Activated CD4-positive, alpha-beta memory T cell treated with anti-CD3 and anti-CD28 coated beads for 36 hours (primary cell): ENCODE results near the gene CDH23. TPM values are rescaled to one million over a fixed set of nuclear protein-coding genes. Genes with fewer than 3 reads are reported as not detected.

Experiments used
- CTCF ChIA-PET: fragments of 350-600 bp; sonication (Branson Sonifier 250); formaldehyde crosslinking; loops from one replicate; lab custom pipeline; 2021; ENCODE audit warnings: antibody characterized with exemption, inconsistent platforms; lab: Charles Lee
- POLR2A ChIA-PET: fragments of 350-600 bp; sonication (Branson Sonifier 250); formaldehyde crosslinking; loops from one replicate; lab custom pipeline; 2021; ENCODE audit warnings: antibody characterized with exemption; lab: Charles Lee
- DNase-seq: peaks from one replicate; pipeline ENCODE4 v3.0.0-alpha.2; 2020
- H3K27ac Mint-ChIP-seq: one replicate; pipeline ENCODE4 v1.8.0; 2021; ENCODE audit warnings: mixed read lengths
- H3K27me3 Mint-ChIP-seq: one replicate; pipeline ENCODE4 v1.8.0; 2021; ENCODE audit warnings: mixed read lengths
- H3K36me3 Mint-ChIP-seq: one replicate; pipeline ENCODE4 v1.8.0; 2021; ENCODE audit warnings: mixed read lengths
- H3K4me1 Mint-ChIP-seq: one replicate; pipeline ENCODE4 v1.8.0; 2021; ENCODE audit warnings: low read depth, mixed read lengths
- H3K4me3 Mint-ChIP-seq: one replicate; pipeline ENCODE4 v1.8.0; 2021; ENCODE audit warnings: mild to moderate bottlenecking, mixed read lengths
- H3K9me3 Mint-ChIP-seq: one replicate; pipeline ENCODE4 v1.8.0; 2021; ENCODE audit warnings: mixed read lengths
- intact Hi-C: fragments of 100-400 bp; cut with micrococcal nuclease; formaldehyde crosslinking; loops from one replicate; pipeline ENCODE4 v1.15.1; 2023
- total RNA-seq, 2 experiments: library from RNA; stranded (reverse); gene quantifications; one replicate each; pipeline ENCODE4 v1.2.3, GENCODE V29; 2021

Gene CDH23
- total RNA-seq, 2 experiments from 2014 or later, result 2.6 TPM

DNA sequence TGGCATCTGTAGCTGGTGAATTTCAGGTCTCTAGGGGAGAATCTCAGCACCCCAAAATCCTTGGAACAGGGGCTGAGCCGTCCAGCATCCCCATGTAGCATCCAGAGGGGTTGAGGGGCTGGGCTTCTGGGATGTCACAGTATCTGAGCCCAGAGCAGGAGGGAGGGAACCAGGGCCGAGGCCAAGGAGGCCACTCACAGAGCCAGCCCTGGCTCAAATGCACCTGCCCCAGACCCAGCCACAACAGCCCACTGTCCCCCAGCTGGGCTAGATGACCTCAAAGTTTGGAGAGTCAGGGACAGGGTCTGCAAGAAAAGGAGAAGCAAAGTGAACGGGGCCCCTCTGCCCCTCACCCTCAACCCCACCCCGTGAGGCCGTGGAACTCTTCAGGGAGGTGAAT is 354.3 kb downstream of the CDH23 start:
- POLR2A ChIA-PET, result no interaction called here
- Mint-ChIP-seq H3K4me3 (no peak overlapping the region), H3K4me1 (peaks cover 95% of the 10 kb centered on the region), H3K27me3 (no peaks in the 10 kb centered on the region), H3K9me3 (no peaks in the 10 kb centered on the region), H3K36me3 (peaks cover 49% of the 10 kb centered on the region), H3K27ac (peak overlapping the region; percentile 98)
- DNase-seq, result no peak
- intact Hi-C loops, result no loop called here
- CTCF ChIA-PET, result interaction anchor here (0.9 kb wide), 1 partner anchor 23 kb away, joined by 4 read pairs; the partner anchor contains the start of gene VSIR

DNA sequence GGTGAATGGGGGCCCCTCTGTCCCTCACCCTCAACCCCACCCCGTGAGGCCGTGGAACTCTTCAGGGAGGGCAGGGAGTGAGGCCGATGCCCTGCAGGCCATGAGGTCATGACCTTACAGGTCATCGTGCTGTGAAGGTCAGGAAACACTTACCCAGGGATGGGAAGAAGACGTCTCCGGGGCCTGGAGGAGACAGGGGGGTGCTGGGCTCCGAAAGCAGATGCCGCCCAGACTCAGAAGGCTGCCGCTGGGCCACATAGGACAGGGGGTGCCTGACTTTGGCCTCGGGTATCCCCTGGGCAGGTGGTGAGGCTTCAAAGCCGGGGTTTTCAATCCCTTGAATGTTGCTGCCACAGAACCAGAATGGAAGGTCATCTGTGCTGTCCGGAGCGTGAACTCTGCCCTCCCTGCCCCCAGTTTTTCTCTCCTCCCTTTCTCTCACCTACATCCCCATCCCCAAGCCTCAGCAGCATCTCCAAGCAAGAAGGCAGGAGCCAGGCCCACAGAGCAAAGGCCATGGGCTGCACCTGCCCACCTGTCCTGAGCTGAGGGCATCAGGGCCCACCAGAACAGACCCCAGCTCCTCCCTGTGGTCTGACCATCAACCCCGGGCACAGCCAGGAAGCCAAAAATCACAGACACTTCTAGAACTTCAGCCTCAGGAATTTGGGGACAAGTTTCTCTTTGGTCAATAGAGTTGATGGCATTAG is 354.9 kb downstream of the CDH23 start:
- no peaks in the 10 kb centered on the region for H3K27me3 Mint-ChIP-seq
- no peak for DNase-seq

DNA sequence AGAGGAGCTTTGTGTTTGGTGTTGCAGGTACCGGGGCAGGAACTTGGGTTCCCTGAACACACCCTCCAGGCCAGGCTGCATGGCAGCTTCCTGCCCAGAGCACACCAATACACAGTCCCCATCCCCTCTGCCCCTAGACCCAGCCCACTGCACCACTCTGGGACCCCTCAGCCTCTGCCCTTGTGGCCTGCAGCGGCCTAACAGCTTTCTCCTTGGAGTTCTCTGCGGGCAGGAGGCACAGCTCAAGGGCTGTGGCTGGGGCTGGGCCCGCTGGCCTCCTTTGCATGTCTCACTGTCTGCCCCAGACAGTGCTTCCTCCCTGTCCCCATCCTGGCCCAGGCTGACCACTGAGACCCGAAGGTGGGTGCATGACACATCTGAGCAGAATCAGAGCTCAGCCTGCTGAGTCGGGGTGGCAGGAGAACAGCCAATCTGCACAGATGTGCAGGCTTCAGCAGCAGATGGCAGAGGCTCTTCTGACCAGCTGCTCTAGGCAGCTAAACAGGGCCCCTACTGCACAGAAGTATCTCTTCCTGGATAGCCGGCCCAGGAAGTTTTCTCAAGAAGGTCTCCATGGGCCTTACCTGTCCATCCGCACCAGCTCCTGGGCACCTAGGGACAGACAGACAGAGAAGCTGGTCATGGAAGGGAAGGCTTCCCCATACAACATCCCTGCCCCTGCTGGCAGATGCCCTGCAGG is 355.8 kb downstream of the CDH23 start:
- ChIA-PET POLR2A (interaction anchor here (1.4 to 1.7 kb wide), 3 partner anchors 11 to 20 kb away, joined by 4 to 10 read pairs (median 6); partner anchors contain the start of gene VSIR), CTCF (interaction anchor here (0.6 to 1.4 kb wide), 8 partner anchors 10 to 56 kb away, joined by 3 to 9 read pairs (median 4); partner anchors contain the start of gene VSIR)
- intact Hi-C loops, result no loop called here
- Mint-ChIP-seq H3K4me3 (no peak overlapping the region), H3K27ac (peak overlapping the region; percentile 89), H3K36me3 (peaks cover 56% of the 10 kb centered on the region), H3K9me3 (no peaks in the 10 kb centered on the region), H3K27me3 (no peaks in the 10 kb centered on the region), H3K4me1 (peaks cover 95% of the 10 kb centered on the region)
- no peak for DNase-seq

More for the DNA sequence above, 354.9 kb downstream of the CDH23 start:
- H3K4me3 Mint-ChIP-seq, result no peak overlapping the region
- H3K27ac Mint-ChIP-seq, result peak overlapping the region; percentile 89
- H3K36me3 Mint-ChIP-seq, result peaks cover 55% of the 10 kb centered on the region
- ChIA-PET POLR2A (interaction anchor here (1.4 to 1.7 kb wide), 3 partner anchors 12 to 21 kb away, joined by 4 to 10 read pairs (median 6); partner anchors contain the start of gene VSIR), CTCF (interaction anchor here (0.6 to 1.4 kb wide), 6 partner anchors 9 to 55 kb away, joined by 3 to 9 read pairs (median 4); partner anchors contain the start of gene VSIR)
- H3K9me3 Mint-ChIP-seq, result no peaks in the 10 kb centered on the region
- H3K4me1 Mint-ChIP-seq, result peaks cover 95% of the 10 kb centered on the region
- intact Hi-C loops, result no loop called here

- peaks cover 64% of the 10 kb centered on the region for H3K36me3 Mint-ChIP-seq
- ChIA-PET CTCF (interaction anchor here (0.9 to 1.8 kb wide), 5 partner anchors 17 to 45 kb away, joined by 3 to 9 read pairs (median 5); partner anchors contain the start of gene VSIR), POLR2A (interaction anchor here (1.4 to 1.7 kb wide), 3 partner anchors 10 to 20 kb away, joined by 4 to 10 read pairs (median 6); partner anchors contain the start of gene VSIR)
- intact Hi-C loops, result no loop called here
- H3K9me3 Mint-ChIP-seq, result no peaks in the 10 kb centered on the region
- no peak for DNase-seq
- H3K27ac Mint-ChIP-seq, result peak overlapping the region; percentile 89
- H3K4me1 Mint-ChIP-seq, result peaks cover 95% of the 10 kb centered on the region
- H3K4me3 Mint-ChIP-seq, result no peak overlapping the region
- H3K27me3 Mint-ChIP-seq, result no peaks in the 10 kb centered on the region
Measured at GRCh38 chr10:71753091-71753959, 356.6 kb downstream of the CDH23 start.

DNA sequence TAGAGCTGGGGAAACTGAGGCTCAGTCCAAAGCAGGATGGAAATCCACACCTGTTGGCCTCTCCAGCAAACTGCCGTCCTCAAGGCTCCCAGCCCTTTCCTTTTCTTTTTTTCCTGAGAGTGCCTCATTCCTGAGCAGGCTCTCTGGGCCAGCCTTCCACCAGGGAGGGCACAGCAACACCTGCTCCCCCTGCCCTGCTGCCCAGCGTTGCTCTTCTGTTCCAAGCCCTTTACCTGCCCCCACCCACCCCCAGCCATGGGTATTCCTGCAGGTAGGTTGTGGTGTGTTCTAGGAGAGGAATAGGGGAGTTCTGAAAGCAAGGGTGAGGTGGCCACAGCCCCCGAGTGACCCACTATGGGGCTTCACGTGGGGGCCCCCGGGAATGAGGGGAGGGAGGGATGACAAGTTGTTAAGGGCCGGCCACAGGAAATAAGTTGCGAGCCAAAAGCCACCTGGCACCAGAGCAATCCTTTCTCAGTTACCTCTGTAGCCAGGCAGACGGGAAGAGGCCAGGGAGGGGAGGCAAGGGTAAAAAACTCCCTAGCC is 357.3 kb downstream of the CDH23 start:
- Mint-ChIP-seq H3K36me3 (peaks cover 61% of the 10 kb centered on the region), H3K27me3 (no peaks in the 10 kb centered on the region), H3K9me3 (no peaks in the 10 kb centered on the region), H3K4me3 (no peak overlapping the region), H3K27ac (peak overlapping the region; percentile 89), H3K4me1 (peaks cover 95% of the 10 kb centered on the region)
- intact Hi-C loops, result no loop called here
- ChIA-PET CTCF (interaction anchor here (0.7 to 1.8 kb wide), 2 partner anchors 19 to 28 kb away, joined by 3 to 5 read pairs; partner anchors contain the start of gene VSIR), POLR2A (interaction anchor here (0.9 to 5.8 kb wide), 2 partner anchors 15 to 428 kb away, joined by 3 to 108 read pairs; partner anchors contain the start of gene VSIR)
- DNase-seq, result no peak

DNA sequence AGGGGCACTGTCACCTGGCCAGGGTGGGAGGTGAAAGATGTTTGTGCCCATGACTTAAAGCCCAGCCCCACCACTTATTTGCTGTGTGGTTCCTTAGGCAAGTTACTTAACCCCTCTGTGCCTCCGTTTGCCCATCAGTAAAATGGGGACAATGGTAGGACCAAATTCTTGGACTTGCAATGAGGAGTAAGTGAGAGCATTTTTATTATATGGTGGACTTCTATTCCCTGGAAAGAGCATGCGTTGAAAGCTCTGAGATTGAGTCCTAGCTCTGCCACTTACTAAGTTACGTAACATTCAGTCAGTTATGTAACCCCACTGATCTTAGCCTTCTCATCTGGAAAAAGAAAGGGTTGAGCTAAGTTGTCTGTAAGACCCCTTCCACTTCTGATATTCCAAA is 357.8 kb downstream of the CDH23 start:
- Mint-ChIP-seq H3K4me3 (no peak overlapping the region), H3K9me3 (no peaks in the 10 kb centered on the region), H3K4me1 (peaks cover 95% of the 10 kb centered on the region), H3K36me3 (peaks cover 60% of the 10 kb centered on the region), H3K27ac (peak overlapping the region; percentile 89), H3K27me3 (no peaks in the 10 kb centered on the region)
- ChIA-PET POLR2A (interaction anchor here (0.9 to 5.8 kb wide), 3 partner anchors 15 to 428 kb away, joined by 3 to 108 read pairs (median 3); partner anchors contain the start of gene VSIR), CTCF (interaction anchor here (0.6 to 2.6 kb wide), 4 partner anchors 11 to 1758 kb away, joined by 3 to 9 read pairs (median 4); partner anchors contain the start of gene VSIR)
- intact Hi-C loops, result no loop called here
- DNase-seq, result no peak

DNA sequence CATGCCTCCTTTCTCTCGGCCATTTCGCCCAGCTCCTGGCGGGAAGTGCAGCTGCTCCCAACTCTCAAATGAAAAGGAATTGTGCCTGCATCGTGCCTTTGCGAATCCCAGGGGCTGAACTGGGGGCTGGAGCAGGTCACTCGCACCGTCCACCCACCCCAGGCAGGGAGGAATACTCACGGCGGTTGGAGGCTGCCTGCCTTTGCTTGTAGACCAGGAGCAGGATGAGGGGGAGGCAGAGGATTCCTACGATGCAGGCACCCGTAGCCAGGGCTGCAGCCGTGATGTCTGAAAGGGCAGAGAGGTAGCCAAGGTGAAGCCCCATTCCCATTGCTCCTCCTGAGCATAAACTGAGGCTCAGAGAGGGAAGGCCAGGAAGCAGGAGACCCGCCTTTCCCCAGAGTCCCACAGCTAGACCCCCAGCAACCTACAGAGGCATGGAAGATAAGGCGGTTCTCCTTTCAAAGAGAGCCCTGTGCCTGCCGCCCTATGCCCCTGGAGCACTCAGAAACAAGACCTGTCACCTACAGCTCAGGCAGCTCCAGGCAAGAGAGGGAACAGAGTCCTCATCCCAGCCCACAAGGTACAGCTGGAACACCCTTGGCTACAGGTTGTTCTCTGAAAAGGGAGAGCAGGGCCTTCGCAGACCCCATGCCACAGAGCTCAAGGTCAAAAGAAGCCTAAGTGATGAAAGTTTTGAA is 358.6 kb downstream of the CDH23 start:
- peaks cover 57% of the 10 kb centered on the region for H3K36me3 Mint-ChIP-seq
- intact Hi-C loops, result no loop called here
- POLR2A ChIA-PET, result interaction anchor here (0.9 to 5.8 kb wide), 5 partner anchors 13 to 429 kb away, joined by 3 to 108 read pairs (median 12); partner anchors contain the start of gene VSIR
- peak overlapping the region; percentile 89 for H3K27ac Mint-ChIP-seq
- CTCF ChIA-PET, result interaction anchor here (0.6 to 2.6 kb wide), 6 partner anchors 12 to 1759 kb away, joined by 3 to 9 read pairs (median 4); partner anchors contain the start of gene VSIR
- no peak for DNase-seq
- H3K27me3 Mint-ChIP-seq, result no peaks in the 10 kb centered on the region
- H3K4me3 Mint-ChIP-seq, result no peak overlapping the region
- peaks cover 91% of the 10 kb centered on the region for H3K4me1 Mint-ChIP-seq
- H3K9me3 Mint-ChIP-seq, result no peaks in the 10 kb centered on the region

- no peak for DNase-seq
- ChIA-PET CTCF (interaction anchor here (0.6 to 3.2 kb wide), 11 partner anchors 8 to 292 kb away, joined by 3 to 31 read pairs (median 8); partner anchors contain the start of gene VSIR), POLR2A (interaction anchor here (1.2 to 5.8 kb wide), 7 partner anchors 8 to 30 kb away, joined by 5 to 108 read pairs (median 12); partner anchors contain the start of gene VSIR)
- intact Hi-C loops, result loop anchor here (1.0 kb wide), 2 partner anchors 8 to 13 kb away; no protein-coding TSS in a partner anchor
- Mint-ChIP-seq H3K36me3 (peaks cover 60% of the 10 kb centered on the region), H3K9me3 (no peaks in the 10 kb centered on the region), H3K4me3 (peak overlapping the region; percentile 63), H3K4me1 (peaks cover 94% of the 10 kb centered on the region), H3K27ac (peak overlapping the region; percentile 95), H3K27me3 (no peaks in the 10 kb centered on the region)
Measured at GRCh38 chr10:71756311-71757191, 359.8 kb downstream of the CDH23 start.

GRCh38 chr10:71757399-71757922 is 360.7 kb downstream of the CDH23 start:
- no peaks in the 10 kb centered on the region for H3K9me3 Mint-ChIP-seq
- H3K36me3 Mint-ChIP-seq, result peaks cover 54% of the 10 kb centered on the region
- no peaks in the 10 kb centered on the region for H3K27me3 Mint-ChIP-seq
- no peak for DNase-seq
- H3K4me3 Mint-ChIP-seq, result peak overlapping the region; percentile 63
- intact Hi-C loops, result loop anchor here (1.0 kb wide), 2 partner anchors 9 to 12 kb away; no protein-coding TSS in a partner anchor
- ChIA-PET POLR2A (interaction anchor here (1.2 to 5.8 kb wide), 7 partner anchors 9 to 458 kb away, joined by 3 to 108 read pairs (median 12); partner anchors contain the start of genes ANAPC16, ASCC1 and VSIR), CTCF (interaction anchor here (0.8 to 3.2 kb wide), 12 partner anchors 8 to 438 kb away, joined by 3 to 31 read pairs (median 6); partner anchors contain the start of genes SLC29A3 and VSIR)
- H3K27ac Mint-ChIP-seq, result peak overlapping the region; percentile 95
- H3K4me1 Mint-ChIP-seq, result peaks cover 94% of the 10 kb centered on the region
